H9 (cell line): ENCODE measurements around the gene CFAP47. TPM values are rescaled to one million over a fixed set of nuclear protein-coding genes. Genes with fewer than 3 reads are reported as not detected.

ENCODE experiments used
- DNase-seq: peaks from one replicate; pipeline ENCODE4 v3.0.0-alpha.2; 2017
- H2AFZ ChIP-seq: one replicate; pipeline ENCODE4 v1.6.1; 2013; ENCODE audit warnings: mild to moderate bottlenecking, low read length, control low read depth, moderate library complexity
- H2AK5ac ChIP-seq: 2 replicates; pipeline ENCODE4 v1.6.1; 2013; ENCODE audit warnings: low read length, control low read depth, mixed read lengths; ENCODE audit not compliant: insufficient read length
- H2BK120ac ChIP-seq: one replicate; pipeline ENCODE4 v1.6.1; 2013; ENCODE audit warnings: low read depth, mild to moderate bottlenecking, low read length, control low read depth, inconsistent platforms; ENCODE audit not compliant: poor library complexity, severe bottlenecking
- H2BK12ac ChIP-seq: 2 replicates; pipeline ENCODE4 v1.6.1; 2013; ENCODE audit warnings: low read length, control low read depth, mixed read lengths, low read depth; ENCODE audit not compliant: insufficient read length
- H2BK15ac ChIP-seq: 2 replicates; pipeline ENCODE4 v1.6.1; 2013; ENCODE audit warnings: low read depth, low read length, control low read depth
- H2BK20ac ChIP-seq: one replicate; pipeline ENCODE4 v1.6.1; 2013; ENCODE audit warnings: low read depth, mild to moderate bottlenecking, low read length, control low read depth, inconsistent platforms; ENCODE audit not compliant: poor library complexity, severe bottlenecking
- H2BK5ac ChIP-seq: 2 replicates; pipeline ENCODE4 v1.6.1; 2013; ENCODE audit warnings: low read length, control low read depth, mixed read lengths; ENCODE audit not compliant: insufficient read length
- H3K14ac ChIP-seq: 2 replicates; pipeline ENCODE4 v1.6.1; 2013; ENCODE audit warnings: low read length, control low read depth; ENCODE audit not compliant: insufficient read depth
- H3K18ac ChIP-seq: 2 replicates; pipeline ENCODE4 v1.6.1; 2013; ENCODE audit warnings: low read depth, mild to moderate bottlenecking, mixed read lengths, low read length, control low read depth; ENCODE audit not compliant: insufficient read length
- H3K23ac ChIP-seq: 2 replicates; pipeline ENCODE4 v1.6.1; 2013; ENCODE audit warnings: low read length, control low read depth, mixed read lengths, low read depth; ENCODE audit not compliant: insufficient read length
- H3K23me2 ChIP-seq: 2 replicates; pipeline ENCODE4 v1.6.1; 2013; ENCODE audit warnings: low read depth, mild to moderate bottlenecking, mixed read lengths, low read length, control low read depth; ENCODE audit not compliant: insufficient read length, poor library complexity, severe bottlenecking
- H3K27ac ChIP-seq: 2 replicates; pipeline ENCODE4 v1.5.1; 2013; ENCODE audit warnings: low read length, control low read depth, mixed read lengths, low read depth; ENCODE audit not compliant: insufficient read length
- H3K27me3 ChIP-seq: 2 replicates; pipeline ENCODE4 v1.6.1; 2013; ENCODE audit warnings: low read length, control low read depth, inconsistent platforms; ENCODE audit not compliant: insufficient read depth
- H3K4ac ChIP-seq: 2 replicates; pipeline ENCODE4 v1.6.1; 2013; ENCODE audit warnings: low read depth, mild to moderate bottlenecking, control low read depth, inconsistent platforms, low read length, moderate library complexity
- H3K4me1 ChIP-seq: 2 replicates; pipeline ENCODE4 v1.6.1; 2013; ENCODE audit warnings: low read length, control low read depth, inconsistent platforms; ENCODE audit not compliant: insufficient read depth
- H3K4me2 ChIP-seq: 2 replicates; pipeline ENCODE4 v1.6.1; 2013; ENCODE audit warnings: low read length, control low read depth, mixed read lengths; ENCODE audit not compliant: insufficient read length, insufficient read depth
- H3K56ac ChIP-seq: 2 replicates; pipeline ENCODE4 v1.6.1; 2013; ENCODE audit warnings: low read depth, mild to moderate bottlenecking, mixed read lengths, low read length, control low read depth; ENCODE audit not compliant: insufficient read length
- H3K79me1 ChIP-seq: 2 replicates; pipeline ENCODE4 v1.6.1; 2013; ENCODE audit warnings: low read depth, mild to moderate bottlenecking, moderate library complexity, low read length, control low read depth, inconsistent platforms; ENCODE audit not compliant: insufficient read depth, poor library complexity, severe bottlenecking
- H3K79me2 ChIP-seq: 2 replicates; pipeline ENCODE4 v1.6.1; 2013; ENCODE audit warnings: low read length, control low read depth, inconsistent platforms; ENCODE audit not compliant: insufficient read depth
- H3K9ac ChIP-seq: 2 replicates; pipeline ENCODE4 v1.6.1; 2013; ENCODE audit warnings: low read length, control low read depth, mixed read lengths; ENCODE audit not compliant: insufficient read length; ENCODE audit errors: extremely low read depth
- H3K9me3 ChIP-seq: one replicate; pipeline ENCODE4 v1.6.1; 2013; ENCODE audit warnings: low read depth, low read length, inconsistent platforms; ENCODE audit not compliant: control insufficient read depth
- H3T11ph ChIP-seq: one replicate; pipeline ENCODE4 v1.6.1; 2013; ENCODE audit warnings: mild to moderate bottlenecking, low read length, control low read depth, inconsistent platforms
- H4K20me1 ChIP-seq: one replicate; pipeline ENCODE4 v1.6.1; 2013; ENCODE audit not compliant: control insufficient read depth, insufficient read length, insufficient read depth
- H4K5ac ChIP-seq: 2 replicates; pipeline ENCODE4 v1.6.1; 2013; ENCODE audit warnings: low read depth, mild to moderate bottlenecking, mixed read lengths, low read length, control low read depth; ENCODE audit not compliant: insufficient read length
- H4K8ac ChIP-seq: replicated peaks from 2 replicates; pipeline ENCODE4 v1.6.1; 2013; ENCODE audit warnings: low read length, control low read depth, mixed read lengths, low read depth; ENCODE audit not compliant: insufficient read length
- H4K91ac ChIP-seq: 2 replicates; pipeline ENCODE4 v1.6.1; 2013; ENCODE audit warnings: low read depth, mild to moderate bottlenecking, moderate library complexity, mixed read lengths, low read length, control low read depth; ENCODE audit not compliant: insufficient read length
- H3K27ac Mint-ChIP-seq, 3 experiments: 2 replicates in 2 of 3; 3 replicates in 1 of 3; pipeline ENCODE4 v1.8.0; 2020 to 2021; ENCODE audit warnings: mixed read lengths in 3 of 3, mild to moderate bottlenecking in 1 of 3, moderate library complexity in 1 of 3
- H3K27me3 Mint-ChIP-seq: 2 replicates; pipeline ENCODE4 v1.8.0; 2021; ENCODE audit warnings: low read depth, mild to moderate bottlenecking, moderate library complexity, mixed read lengths
- H3K36me3 Mint-ChIP-seq, 3 experiments: 2 replicates in 2 of 3; 3 replicates in 1 of 3; pipeline ENCODE4 v1.8.0; 2020 to 2021; ENCODE audit warnings: low read depth in 3 of 3, mixed read lengths in 3 of 3; ENCODE audit not compliant: insufficient read depth in 1 of 3
- H3K4me1 Mint-ChIP-seq, 2 experiments: 2 replicates each; pipeline ENCODE4 v1.8.0; 2020; ENCODE audit warnings: mixed read lengths in 2 of 2
- H3K4me3 Mint-ChIP-seq, 2 experiments: 2 replicates in 1 of 2; 3 replicates in 1 of 2; pipeline ENCODE4 v1.8.0; 2020 to 2021; ENCODE audit warnings: mild to moderate bottlenecking in 2 of 2, mixed read lengths in 2 of 2, moderate library complexity in 1 of 2
- H3K9me3 Mint-ChIP-seq, 2 experiments: 2 replicates in 1 of 2; 3 replicates in 1 of 2; pipeline ENCODE4 v1.8.0; 2020; ENCODE audit warnings: mild to moderate bottlenecking in 2 of 2, mixed read lengths in 2 of 2, moderate library complexity in 1 of 2
- WGBS: extraction: QIAGEN DNeasy Blood & Tissue Kit; methylation state at CpG from one replicate; pipeline ENCODE4 v1.1.7; 2013; ENCODE audit warnings: missing lambda C conversion rate, low lambda C conversion rate, mixed read lengths; ENCODE audit not compliant: insufficient read length; ENCODE audit errors: extremely low coverage; 5-methylcytosine and 5-hydroxymethylcytosine counted together
- total RNA-seq: library from RNA; stranded (reverse); gene quantifications from 2 replicates; pipeline ENCODE4 v1.2.1, GENCODE V29; 2021
- TF ChIP-seq, protein P1 (sequence below): fragments of 200-600 bp; sonication (generic); conservative IDR thresholded peaks from 3 replicates; pipeline ENCODE4 v1.8.0; 2021; ENCODE audit warnings: antibody characterized with exemption, mild to moderate bottlenecking

CFAP47 gene
- total RNA-seq, 1 experiment from 2014 or later = not detected

DNA sequence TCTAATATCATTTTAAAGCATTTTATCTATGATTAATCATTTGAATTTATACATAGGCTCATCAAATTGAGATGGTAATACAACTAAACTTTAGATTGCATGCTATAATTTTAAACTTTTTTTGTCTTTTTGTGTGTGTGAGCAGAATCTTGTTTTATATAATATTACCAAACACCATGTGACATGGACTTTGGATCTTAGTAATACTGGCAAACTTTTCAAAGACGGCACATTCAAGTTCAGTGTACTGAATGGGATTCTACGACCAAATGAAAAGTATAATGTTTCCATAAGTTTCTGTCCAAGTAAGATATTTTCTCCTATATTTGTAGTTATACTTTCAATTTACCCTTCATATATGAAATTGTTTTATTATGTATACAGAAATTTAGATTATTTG, 116.0 kb downstream of the CFAP47 start:
- H3K79me2 ChIP-seq = no peaks in the 10 kb centered on the region
- no peak overlapping the region for H4K5ac ChIP-seq
- no peaks in the 10 kb centered on the region for H3K27me3 ChIP-seq
- no peak overlapping the region for H3K14ac ChIP-seq
- Mint-ChIP-seq H3K27me3 (no peaks in the 10 kb centered on the region), H3K9me3 (peaks cover 34 to 39% of the 10 kb centered on the region in 2 experiments), H3K36me3 (no peaks in the 10 kb centered on the region; a peak in 2 of 7 replicates), H3K4me3 (no peak overlapping the region), H3K4me1 (no peaks in the 10 kb centered on the region), H3K27ac (no peak overlapping the region)
- H4K20me1 ChIP-seq = no peaks in the 10 kb centered on the region
- H3K9me3 ChIP-seq = no peaks in the 10 kb centered on the region
- H2BK20ac ChIP-seq = no peak overlapping the region
- H3K18ac ChIP-seq = no peak overlapping the region
- no peak overlapping the region for H3K23ac ChIP-seq
- H2AFZ ChIP-seq = no peak overlapping the region
- no peak overlapping the region for H3K27ac ChIP-seq
- no peak overlapping the region for H4K8ac ChIP-seq
- no peaks in the 10 kb centered on the region for H3K4me1 ChIP-seq
- no peaks in the 10 kb centered on the region for H3K79me1 ChIP-seq
- H2BK15ac ChIP-seq = no peak overlapping the region
- H3K4ac ChIP-seq = no peak overlapping the region
- H3K4me2 ChIP-seq = no peak overlapping the region
- H4K91ac ChIP-seq = no peak overlapping the region
- H3K9ac ChIP-seq = no peak overlapping the region
- no peak overlapping the region for H2BK12ac ChIP-seq
- no peak overlapping the region for H2AK5ac ChIP-seq
- WGBS = no CpG with 5 or more reads among the region's 2 CpGs
- H3K56ac ChIP-seq = no peak overlapping the region
- H2BK120ac ChIP-seq = no peak overlapping the region
- TF ChIP-seq, protein P1, sequence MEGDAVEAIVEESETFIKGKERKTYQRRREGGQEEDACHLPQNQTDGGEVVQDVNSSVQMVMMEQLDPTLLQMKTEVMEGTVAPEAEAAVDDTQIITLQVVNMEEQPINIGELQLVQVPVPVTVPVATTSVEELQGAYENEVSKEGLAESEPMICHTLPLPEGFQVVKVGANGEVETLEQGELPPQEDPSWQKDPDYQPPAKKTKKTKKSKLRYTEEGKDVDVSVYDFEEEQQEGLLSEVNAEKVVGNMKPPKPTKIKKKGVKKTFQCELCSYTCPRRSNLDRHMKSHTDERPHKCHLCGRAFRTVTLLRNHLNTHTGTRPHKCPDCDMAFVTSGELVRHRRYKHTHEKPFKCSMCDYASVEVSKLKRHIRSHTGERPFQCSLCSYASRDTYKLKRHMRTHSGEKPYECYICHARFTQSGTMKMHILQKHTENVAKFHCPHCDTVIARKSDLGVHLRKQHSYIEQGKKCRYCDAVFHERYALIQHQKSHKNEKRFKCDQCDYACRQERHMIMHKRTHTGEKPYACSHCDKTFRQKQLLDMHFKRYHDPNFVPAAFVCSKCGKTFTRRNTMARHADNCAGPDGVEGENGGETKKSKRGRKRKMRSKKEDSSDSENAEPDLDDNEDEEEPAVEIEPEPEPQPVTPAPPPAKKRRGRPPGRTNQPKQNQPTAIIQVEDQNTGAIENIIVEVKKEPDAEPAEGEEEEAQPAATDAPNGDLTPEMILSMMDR = no peak
- DNase-seq = no peak
- H3T11ph ChIP-seq = no peak overlapping the region
- H3K23me2 ChIP-seq = no peaks in the 10 kb centered on the region
- H2BK5ac ChIP-seq = no peak overlapping the region
